H9 (cell line): ENCODE results near the gene RAB5IF. TPM values are rescaled to one million over a fixed set of nuclear protein-coding genes. Genes with fewer than 3 reads are reported as not detected.

Experiments
- DNase-seq: peaks from one replicate; pipeline ENCODE4 v3.0.0-alpha.2; 2017
- H2AFZ ChIP-seq: one replicate; pipeline ENCODE4 v1.6.1; 2013; ENCODE audit warnings: mild to moderate bottlenecking, low read length, control low read depth, moderate library complexity
- H2AK5ac ChIP-seq: 2 replicates; pipeline ENCODE4 v1.6.1; 2013; ENCODE audit warnings: low read length, control low read depth, mixed read lengths; ENCODE audit not compliant: insufficient read length
- H2BK120ac ChIP-seq: one replicate; pipeline ENCODE4 v1.6.1; 2013; ENCODE audit warnings: low read depth, mild to moderate bottlenecking, low read length, control low read depth, inconsistent platforms; ENCODE audit not compliant: poor library complexity, severe bottlenecking
- H2BK12ac ChIP-seq: 2 replicates; pipeline ENCODE4 v1.6.1; 2013; ENCODE audit warnings: low read length, control low read depth, mixed read lengths, low read depth; ENCODE audit not compliant: insufficient read length
- H2BK15ac ChIP-seq: 2 replicates; pipeline ENCODE4 v1.6.1; 2013; ENCODE audit warnings: low read depth, low read length, control low read depth
- H2BK20ac ChIP-seq: one replicate; pipeline ENCODE4 v1.6.1; 2013; ENCODE audit warnings: low read depth, mild to moderate bottlenecking, low read length, control low read depth, inconsistent platforms; ENCODE audit not compliant: poor library complexity, severe bottlenecking
- H2BK5ac ChIP-seq: 2 replicates; pipeline ENCODE4 v1.6.1; 2013; ENCODE audit warnings: low read length, control low read depth, mixed read lengths; ENCODE audit not compliant: insufficient read length
- H3K14ac ChIP-seq: 2 replicates; pipeline ENCODE4 v1.6.1; 2013; ENCODE audit warnings: low read length, control low read depth; ENCODE audit not compliant: insufficient read depth
- H3K18ac ChIP-seq: 2 replicates; pipeline ENCODE4 v1.6.1; 2013; ENCODE audit warnings: low read depth, mild to moderate bottlenecking, mixed read lengths, low read length, control low read depth; ENCODE audit not compliant: insufficient read length
- H3K23ac ChIP-seq: 2 replicates; pipeline ENCODE4 v1.6.1; 2013; ENCODE audit warnings: low read length, control low read depth, mixed read lengths, low read depth; ENCODE audit not compliant: insufficient read length
- H3K23me2 ChIP-seq: 2 replicates; pipeline ENCODE4 v1.6.1; 2013; ENCODE audit warnings: low read depth, mild to moderate bottlenecking, mixed read lengths, low read length, control low read depth; ENCODE audit not compliant: insufficient read length, poor library complexity, severe bottlenecking
- H3K27ac ChIP-seq: 2 replicates; pipeline ENCODE4 v1.5.1; 2013; ENCODE audit warnings: low read length, control low read depth, mixed read lengths, low read depth; ENCODE audit not compliant: insufficient read length
- H3K27me3 ChIP-seq: 2 replicates; pipeline ENCODE4 v1.6.1; 2013; ENCODE audit warnings: low read length, control low read depth, inconsistent platforms; ENCODE audit not compliant: insufficient read depth
- H3K4ac ChIP-seq: 2 replicates; pipeline ENCODE4 v1.6.1; 2013; ENCODE audit warnings: low read depth, mild to moderate bottlenecking, control low read depth, inconsistent platforms, low read length, moderate library complexity
- H3K4me1 ChIP-seq: 2 replicates; pipeline ENCODE4 v1.6.1; 2013; ENCODE audit warnings: low read length, control low read depth, inconsistent platforms; ENCODE audit not compliant: insufficient read depth
- H3K4me2 ChIP-seq: 2 replicates; pipeline ENCODE4 v1.6.1; 2013; ENCODE audit warnings: low read length, control low read depth, mixed read lengths; ENCODE audit not compliant: insufficient read length, insufficient read depth
- H3K56ac ChIP-seq: 2 replicates; pipeline ENCODE4 v1.6.1; 2013; ENCODE audit warnings: low read depth, mild to moderate bottlenecking, mixed read lengths, low read length, control low read depth; ENCODE audit not compliant: insufficient read length
- H3K79me1 ChIP-seq: 2 replicates; pipeline ENCODE4 v1.6.1; 2013; ENCODE audit warnings: low read depth, mild to moderate bottlenecking, moderate library complexity, low read length, control low read depth, inconsistent platforms; ENCODE audit not compliant: insufficient read depth, poor library complexity, severe bottlenecking
- H3K79me2 ChIP-seq: 2 replicates; pipeline ENCODE4 v1.6.1; 2013; ENCODE audit warnings: low read length, control low read depth, inconsistent platforms; ENCODE audit not compliant: insufficient read depth
- H3K9ac ChIP-seq: 2 replicates; pipeline ENCODE4 v1.6.1; 2013; ENCODE audit warnings: low read length, control low read depth, mixed read lengths; ENCODE audit not compliant: insufficient read length; ENCODE audit errors: extremely low read depth
- H3K9me3 ChIP-seq: one replicate; pipeline ENCODE4 v1.6.1; 2013; ENCODE audit warnings: low read depth, low read length, inconsistent platforms; ENCODE audit not compliant: control insufficient read depth
- H3T11ph ChIP-seq: one replicate; pipeline ENCODE4 v1.6.1; 2013; ENCODE audit warnings: mild to moderate bottlenecking, low read length, control low read depth, inconsistent platforms
- H4K20me1 ChIP-seq: one replicate; pipeline ENCODE4 v1.6.1; 2013; ENCODE audit not compliant: control insufficient read depth, insufficient read length, insufficient read depth
- H4K5ac ChIP-seq: 2 replicates; pipeline ENCODE4 v1.6.1; 2013; ENCODE audit warnings: low read depth, mild to moderate bottlenecking, mixed read lengths, low read length, control low read depth; ENCODE audit not compliant: insufficient read length
- H4K8ac ChIP-seq: replicated peaks from 2 replicates; pipeline ENCODE4 v1.6.1; 2013; ENCODE audit warnings: low read length, control low read depth, mixed read lengths, low read depth; ENCODE audit not compliant: insufficient read length
- H4K91ac ChIP-seq: 2 replicates; pipeline ENCODE4 v1.6.1; 2013; ENCODE audit warnings: low read depth, mild to moderate bottlenecking, moderate library complexity, mixed read lengths, low read length, control low read depth; ENCODE audit not compliant: insufficient read length
- H3K27ac Mint-ChIP-seq, 3 experiments: 2 replicates in 2 of 3; 3 replicates in 1 of 3; pipeline ENCODE4 v1.8.0; 2020 to 2021; ENCODE audit warnings: mixed read lengths in 3 of 3, mild to moderate bottlenecking in 1 of 3, moderate library complexity in 1 of 3
- H3K27me3 Mint-ChIP-seq: 2 replicates; pipeline ENCODE4 v1.8.0; 2021; ENCODE audit warnings: low read depth, mild to moderate bottlenecking, moderate library complexity, mixed read lengths
- H3K36me3 Mint-ChIP-seq, 3 experiments: 2 replicates in 2 of 3; 3 replicates in 1 of 3; pipeline ENCODE4 v1.8.0; 2020 to 2021; ENCODE audit warnings: low read depth in 3 of 3, mixed read lengths in 3 of 3; ENCODE audit not compliant: insufficient read depth in 1 of 3
- H3K4me1 Mint-ChIP-seq, 2 experiments: 2 replicates each; pipeline ENCODE4 v1.8.0; 2020; ENCODE audit warnings: mixed read lengths in 2 of 2
- H3K4me3 Mint-ChIP-seq, 2 experiments: 2 replicates in 1 of 2; 3 replicates in 1 of 2; pipeline ENCODE4 v1.8.0; 2020 to 2021; ENCODE audit warnings: mild to moderate bottlenecking in 2 of 2, mixed read lengths in 2 of 2, moderate library complexity in 1 of 2
- H3K9me3 Mint-ChIP-seq, 2 experiments: 2 replicates in 1 of 2; 3 replicates in 1 of 2; pipeline ENCODE4 v1.8.0; 2020; ENCODE audit warnings: mild to moderate bottlenecking in 2 of 2, mixed read lengths in 2 of 2, moderate library complexity in 1 of 2
- CTCF ChIP-seq: fragments of 200-600 bp; sonication (generic); conservative IDR thresholded peaks from 3 replicates; pipeline ENCODE4 v1.8.0; 2021; ENCODE audit warnings: antibody characterized with exemption, mild to moderate bottlenecking
- WGBS: extraction: QIAGEN DNeasy Blood & Tissue Kit; methylation state at CpG from one replicate; pipeline ENCODE4 v1.1.7; 2013; ENCODE audit warnings: missing lambda C conversion rate, low lambda C conversion rate, mixed read lengths; ENCODE audit not compliant: insufficient read length; ENCODE audit errors: extremely low coverage; 5-methylcytosine and 5-hydroxymethylcytosine counted together
- total RNA-seq: library from RNA; stranded (reverse); gene quantifications from 2 replicates; pipeline ENCODE4 v1.2.1, GENCODE V29; 2021

RAB5IF gene
- total RNA-seq, 1 experiment from 2014 or later = 96.5 TPM

GRCh38 chr20:36623444-36623843 is 17.9 kb downstream of the RAB5IF start:
- Histone ChIP-seq H4K91ac (no peak overlapping the region), H2BK15ac (no peak overlapping the region), H3K23me2 (no peaks in the 10 kb centered on the region), H2BK5ac (no peak overlapping the region), H3K18ac (no peak overlapping the region), H3K79me1 (no peaks in the 10 kb centered on the region), H3K56ac (no peak overlapping the region), H3K23ac (no peak overlapping the region), H4K20me1 (no peaks in the 10 kb centered on the region), H3K9ac (no peak overlapping the region), H3K14ac (no peak overlapping the region), H3K79me2 (no peaks in the 10 kb centered on the region), H3K4me2 (no peak overlapping the region), H3T11ph (no peak overlapping the region), H2AFZ (no peak overlapping the region), H2BK12ac (no peak overlapping the region), H2BK20ac (no peak overlapping the region), H2AK5ac (no peak overlapping the region), H3K27me3 (no peaks in the 10 kb centered on the region), H2BK120ac (no peak overlapping the region), H3K4ac (no peak overlapping the region), H4K8ac (no peak overlapping the region), H3K4me1 (no peaks in the 10 kb centered on the region; the same call in 1 of the 2 replicates), H3K27ac (no peak overlapping the region), H4K5ac (no peak overlapping the region), H3K9me3 (no peaks in the 10 kb centered on the region)
- peaks cover 7 to 10% of the 10 kb centered on the region in 2 experiments for H3K4me1 Mint-ChIP-seq
- H3K27me3 Mint-ChIP-seq = no peaks in the 10 kb centered on the region
- H3K9me3 Mint-ChIP-seq = no peaks in the 10 kb centered on the region
- no peaks in the 10 kb centered on the region for H3K36me3 Mint-ChIP-seq
- H3K27ac Mint-ChIP-seq = no peak overlapping the region
- no peak overlapping the region for H3K4me3 Mint-ChIP-seq
- no peak for DNase-seq
- no CpG with 5 or more reads among the region's 2 CpGs for WGBS
- no peak for TF ChIP-seq CTCF
